ENCODE measurements around the gene SMAD3.

The SMAD3 gene

GRCh38 chr15:67168694-67169093, 103.3 kb downstream of the SMAD3 start:
- H3K4me3 ChIP-seq (ENCODE audit: low read depth, low read length): no peak overlapping the region
- no peak for DNase-seq (ENCODE audit: low read depth)
- TF ChIP-seq CTCF (IDR thresholded peaks at IDR 0.05; ENCODE audit: insufficient read depth, low read depth, low read length, missing control alignments): no peak

GRCh38 chr15:67170143-67170925, 104.9 kb downstream of the SMAD3 start:
- H3K4me3 ChIP-seq (ENCODE audit: low read depth, low read length): no peak overlapping the region
- TF ChIP-seq CTCF (IDR thresholded peaks at IDR 0.05; ENCODE audit: insufficient read depth, low read depth, low read length, missing control alignments): no peak
- no peak for DNase-seq (ENCODE audit: low read depth)

GRCh38 chr15:67171471-67171870, 106.1 kb downstream of the SMAD3 start:
- no peak for DNase-seq (ENCODE audit: low read depth)
- H3K4me3 ChIP-seq (ENCODE audit: low read depth, low read length): no peak overlapping the region
- no peak for TF ChIP-seq CTCF (IDR thresholded peaks at IDR 0.05; ENCODE audit: insufficient read depth, low read depth, low read length, missing control alignments)

GRCh38 chr15:67172172-67172571, 106.8 kb downstream of the SMAD3 start:
- H3K4me3 ChIP-seq (ENCODE audit: low read depth, low read length): no peak overlapping the region
- no peak for TF ChIP-seq CTCF (IDR thresholded peaks at IDR 0.05; ENCODE audit: insufficient read depth, low read depth, low read length, missing control alignments)

GRCh38 chr15:67173005-67173404, 107.6 kb downstream of the SMAD3 start:
- no peak for DNase-seq (ENCODE audit: low read depth)
- no peak overlapping the region for H3K4me3 ChIP-seq (ENCODE audit: low read depth, low read length)
- no peak for TF ChIP-seq CTCF (IDR thresholded peaks at IDR 0.05; ENCODE audit: insufficient read depth, low read depth, low read length, missing control alignments)

More at GRCh38 chr15:67172172-67172571, 106.8 kb downstream of the SMAD3 start:
- no peak for DNase-seq (ENCODE audit: low read depth)

GRCh38 chr15:67173786-67174185, 108.4 kb downstream of the SMAD3 start:
- no peak for TF ChIP-seq CTCF (IDR thresholded peaks at IDR 0.05; ENCODE audit: insufficient read depth, low read depth, low read length, missing control alignments)
- DNase-seq (ENCODE audit: low read depth): no peak
- H3K4me3 ChIP-seq (ENCODE audit: low read depth, low read length): no peak overlapping the region

- no peak overlapping the region for H3K4me3 ChIP-seq (ENCODE audit: low read depth, low read length)
- DNase-seq (ENCODE audit: low read depth): no peak
- no peak for TF ChIP-seq CTCF (IDR thresholded peaks at IDR 0.05; ENCODE audit: insufficient read depth, low read depth, low read length, missing control alignments)
These were observed 109.0 kb downstream of the SMAD3 start for GRCh38 chr15:67174446-67174845.

All from GM12865 (cell line).